ENCODE results near the gene ZNF750.

DNA sequence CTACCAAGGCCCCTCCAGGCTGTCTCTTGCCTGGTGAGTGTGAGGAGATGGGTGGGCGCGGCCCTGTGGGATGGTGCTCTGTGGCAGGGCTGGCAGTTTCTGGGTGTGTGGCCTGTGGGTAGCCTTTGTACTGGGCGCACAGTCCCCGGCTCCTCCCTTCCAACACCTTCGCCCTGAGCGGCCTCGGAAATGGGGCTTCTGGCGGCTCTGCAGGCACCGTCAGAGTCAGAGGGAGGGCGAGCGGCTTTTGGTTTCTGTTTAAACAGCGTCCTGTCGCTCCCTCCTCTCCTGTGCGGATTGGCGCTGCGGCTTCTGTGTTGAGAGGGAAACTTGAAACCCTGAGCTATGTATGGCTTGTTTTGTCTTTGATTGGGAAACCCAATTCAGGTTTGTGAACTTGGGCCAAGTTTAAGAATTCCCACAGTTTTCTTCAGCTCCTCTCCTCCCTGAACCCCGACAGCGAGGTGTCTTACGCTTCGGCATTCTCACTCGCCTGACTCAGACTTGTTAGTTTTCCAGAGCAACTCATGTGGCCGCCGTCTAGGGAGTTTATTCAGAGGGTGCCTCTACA lies 8.3 kb upstream of the ZNF750 start:
- TF ChIP-seq, protein P1, sequence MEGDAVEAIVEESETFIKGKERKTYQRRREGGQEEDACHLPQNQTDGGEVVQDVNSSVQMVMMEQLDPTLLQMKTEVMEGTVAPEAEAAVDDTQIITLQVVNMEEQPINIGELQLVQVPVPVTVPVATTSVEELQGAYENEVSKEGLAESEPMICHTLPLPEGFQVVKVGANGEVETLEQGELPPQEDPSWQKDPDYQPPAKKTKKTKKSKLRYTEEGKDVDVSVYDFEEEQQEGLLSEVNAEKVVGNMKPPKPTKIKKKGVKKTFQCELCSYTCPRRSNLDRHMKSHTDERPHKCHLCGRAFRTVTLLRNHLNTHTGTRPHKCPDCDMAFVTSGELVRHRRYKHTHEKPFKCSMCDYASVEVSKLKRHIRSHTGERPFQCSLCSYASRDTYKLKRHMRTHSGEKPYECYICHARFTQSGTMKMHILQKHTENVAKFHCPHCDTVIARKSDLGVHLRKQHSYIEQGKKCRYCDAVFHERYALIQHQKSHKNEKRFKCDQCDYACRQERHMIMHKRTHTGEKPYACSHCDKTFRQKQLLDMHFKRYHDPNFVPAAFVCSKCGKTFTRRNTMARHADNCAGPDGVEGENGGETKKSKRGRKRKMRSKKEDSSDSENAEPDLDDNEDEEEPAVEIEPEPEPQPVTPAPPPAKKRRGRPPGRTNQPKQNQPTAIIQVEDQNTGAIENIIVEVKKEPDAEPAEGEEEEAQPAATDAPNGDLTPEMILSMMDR (IDR thresholded peaks at IDR 0.05): no peak
- TF ChIP-seq, protein P2, sequence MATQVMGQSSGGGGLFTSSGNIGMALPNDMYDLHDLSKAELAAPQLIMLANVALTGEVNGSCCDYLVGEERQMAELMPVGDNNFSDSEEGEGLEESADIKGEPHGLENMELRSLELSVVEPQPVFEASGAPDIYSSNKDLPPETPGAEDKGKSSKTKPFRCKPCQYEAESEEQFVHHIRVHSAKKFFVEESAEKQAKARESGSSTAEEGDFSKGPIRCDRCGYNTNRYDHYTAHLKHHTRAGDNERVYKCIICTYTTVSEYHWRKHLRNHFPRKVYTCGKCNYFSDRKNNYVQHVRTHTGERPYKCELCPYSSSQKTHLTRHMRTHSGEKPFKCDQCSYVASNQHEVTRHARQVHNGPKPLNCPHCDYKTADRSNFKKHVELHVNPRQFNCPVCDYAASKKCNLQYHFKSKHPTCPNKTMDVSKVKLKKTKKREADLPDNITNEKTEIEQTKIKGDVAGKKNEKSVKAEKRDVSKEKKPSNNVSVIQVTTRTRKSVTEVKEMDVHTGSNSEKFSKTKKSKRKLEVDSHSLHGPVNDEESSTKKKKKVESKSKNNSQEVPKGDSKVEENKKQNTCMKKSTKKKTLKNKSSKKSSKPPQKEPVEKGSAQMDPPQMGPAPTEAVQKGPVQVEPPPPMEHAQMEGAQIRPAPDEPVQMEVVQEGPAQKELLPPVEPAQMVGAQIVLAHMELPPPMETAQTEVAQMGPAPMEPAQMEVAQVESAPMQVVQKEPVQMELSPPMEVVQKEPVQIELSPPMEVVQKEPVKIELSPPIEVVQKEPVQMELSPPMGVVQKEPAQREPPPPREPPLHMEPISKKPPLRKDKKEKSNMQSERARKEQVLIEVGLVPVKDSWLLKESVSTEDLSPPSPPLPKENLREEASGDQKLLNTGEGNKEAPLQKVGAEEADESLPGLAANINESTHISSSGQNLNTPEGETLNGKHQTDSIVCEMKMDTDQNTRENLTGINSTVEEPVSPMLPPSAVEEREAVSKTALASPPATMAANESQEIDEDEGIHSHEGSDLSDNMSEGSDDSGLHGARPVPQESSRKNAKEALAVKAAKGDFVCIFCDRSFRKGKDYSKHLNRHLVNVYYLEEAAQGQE (IDR thresholded peaks at IDR 0.05; ENCODE audit: insufficient read depth in 1 of 2, low read depth in 2 of 2, low read length in 1 of 2): no peak
- no peak for TF ChIP-seq POLR2AphosphoS5 (IDR thresholded peaks at IDR 0.05; ENCODE audit: low read depth, low read length)
- TF ChIP-seq TCF7L2 (IDR thresholded peaks at IDR 0.05; ENCODE audit: low read depth, low read length): no peak
- no peak for TF ChIP-seq SIN3A (IDR thresholded peaks at IDR 0.05; ENCODE audit: borderline replicate concordance, insufficient read depth, low read depth, low read length)

Data from Panc1 (cell line).